HepG2 (cell line): ENCODE results near the gene TFEB. TPM values are rescaled to one million over a fixed set of nuclear protein-coding genes. Genes with fewer than 3 reads are reported as not detected.

Experiments used
- GPBP1L1 ChIP-seq: sonication (generic); formaldehyde crosslinking; IDR thresholded peaks from 2 replicates; pipeline ENCODE4 v1.5.0; 2020; ENCODE audit warnings: mild to moderate bottlenecking, missing genetic modification reagents
- HOXA5 ChIP-seq: sonication (generic); formaldehyde crosslinking; IDR thresholded peaks from 2 replicates; pipeline ENCODE4 v1.4.0; 2020; ENCODE audit warnings: missing genetic modification reagents
- IRX3 ChIP-seq: sonication (generic); formaldehyde crosslinking; IDR thresholded peaks from 2 replicates; pipeline ENCODE4 v1.8.1; 2023; ENCODE audit warnings: mild to moderate bottlenecking, low read depth, missing genetic modification reagents, borderline replicate concordance
- JUNB ChIP-seq: sonication (generic); formaldehyde crosslinking; IDR thresholded peaks from 2 replicates; pipeline ENCODE4 v1.8.0; 2022; ENCODE audit warnings: missing genetic modification reagents, mild to moderate bottlenecking, borderline replicate concordance
- MED1 ChIP-seq: sonication (generic); formaldehyde crosslinking; IDR thresholded peaks from 2 replicates; pipeline ENCODE4 v1.4.0; 2020; ENCODE audit warnings: missing genetic modification reagents
- MNT ChIP-seq: fragments of 450-650 bp; IDR thresholded peaks from 2 replicates; pipeline ENCODE4 v1.6.1; 2016
- NR2F1 ChIP-seq, 2 experiments: fragments of 450-650 bp in 1 of 2; formaldehyde crosslinking in 1 of 2; IDR thresholded peaks; 2 replicates each; pipeline versions ENCODE4 v1.5.0 to v1.6.1; 2016 to 2020; ENCODE audit warnings: mild to moderate bottlenecking in 1 of 2, missing compliant biosample characterization in 1 of 2, missing genetic modification reagents in 1 of 2, moderate library complexity in 1 of 2
- PRDM15 ChIP-seq: sonication (generic); formaldehyde crosslinking; IDR thresholded peaks from 2 replicates; pipeline ENCODE4 v1.4.0; 2020; ENCODE audit warnings: missing genetic modification reagents
- SMAD1 ChIP-seq: sonication (generic); formaldehyde crosslinking; IDR thresholded peaks from 2 replicates; pipeline ENCODE4 v1.4.0; 2020; ENCODE audit warnings: missing genetic modification reagents, low read depth, mild to moderate bottlenecking, borderline replicate concordance
- SSRP1 ChIP-seq: IDR thresholded peaks from 2 replicates; pipeline ENCODE4 v1.6.1; 2016; ENCODE audit warnings: control low read depth
- ZBTB25 ChIP-seq: IDR thresholded peaks from 2 replicates; pipeline ENCODE4 v1.6.1; 2018; ENCODE audit warnings: missing genetic modification reagents
- ZBTB4 ChIP-seq: sonication (generic); formaldehyde crosslinking; IDR thresholded peaks from 2 replicates; pipeline ENCODE4 v1.4.0; 2020; ENCODE audit warnings: missing genetic modification reagents, mild to moderate bottlenecking, borderline replicate concordance
- ZNF235 ChIP-seq: sonication (generic); formaldehyde crosslinking; IDR thresholded peaks from 2 replicates; pipeline ENCODE4 v1.8.1; 2023; ENCODE audit warnings: mild to moderate bottlenecking, missing genetic modification reagents, borderline replicate concordance
- ZNF639 ChIP-seq: conservative IDR thresholded peaks from 2 replicates; pipeline ENCODE4 v1.6.1; 2018; ENCODE audit warnings: missing genetic modification reagents
- ZNF850 ChIP-seq: sonication (generic); formaldehyde crosslinking; conservative IDR thresholded peaks from 2 replicates; pipeline ENCODE4 v1.9.0; 2021; ENCODE audit warnings: mild to moderate bottlenecking, missing genetic modification reagents
- polyA plus RNA-seq, 8 experiments: library from polyadenylated mRNA; depleted of rRNA in 3 of 8; stranded (reverse) in 7 of 8; unstranded in 1 of 8; fragments of >200 nt; fragmentation: Illumina TruSeq in 4 of 8; extraction: Trizol in 4 of 8; gene quantifications; 2 replicates each; pipeline versions ENCODE4 v1.2.1 to v1.2.3, GENCODE V29; 2011 to 2016; ENCODE audit warnings: low read depth in 4 of 8, missing spikeins in 1 of 8, mixed read lengths in 1 of 8; ENCODE audit not compliant: insufficient read depth in 1 of 8
- total RNA-seq, 5 experiments: library from RNA; depleted of rRNA; stranded (reverse); fragments of >200 nt; fragmentation: Illumina TruSeq; extraction: Trizol; gene quantifications; 2 replicates each; pipeline ENCODE4 v1.2.3, GENCODE V29; 2016; ENCODE audit warnings: low read depth in 1 of 5

The TFEB gene
- total and polyA plus RNA-seq, 2 of the 13 experiments (the other 11 are each of a cell fraction or from before 2014, with no cell fraction given) = 13.3 to 18.7 TPM

- TF ChIP-seq GPBP1L1 = no peak
- TF ChIP-seq PRDM15 (CRISPR knock-in tag) = no peak
- TF ChIP-seq ZNF850 (CRISPR knock-in tag) = no peak
- peak; percentile 91 to 95 for TF ChIP-seq NR2F1 (CRISPR knock-in tag; IDR thresholded peaks at IDR 0.05)
- peak; percentile 99 for TF ChIP-seq ZNF639 (CRISPR knock-in tag)
- no peak; the same call in 1 of the 2 replicates for TF ChIP-seq IRX3 (CRISPR knock-in tag)
- TF ChIP-seq JUNB (CRISPR knock-in tag) = no peak
- no peak for TF ChIP-seq ZBTB4
- peak; percentile 79 for TF ChIP-seq HOXA5 (CRISPR knock-in tag)
- peak; percentile 99 for TF ChIP-seq ZBTB25 (CRISPR knock-in tag)
- peak; percentile 22; the same call in 1 of the 2 replicates for TF ChIP-seq MNT
- TF ChIP-seq ZNF235 (CRISPR knock-in tag) = no peak; the same call in 1 of the 2 replicates
- peak; percentile 79 for TF ChIP-seq MED1 (CRISPR knock-in tag)
- TF ChIP-seq SMAD1 (CRISPR knock-in tag) = peak; percentile 96; the same call in 1 of the 2 replicates
- no peak for TF ChIP-seq SSRP1
These were observed 44.6 kb upstream of the TFEB start, which contains the start of gene FRS3 (continued) for GRCh38 chr6:41779788-41780550.
